T-helper 2 cell treated with Interferon-gamma antibody and Interleukin-4, amounts not matched to agents 100 ng/mL and 5 ng/mL, for 36 hours (primary cell): ENCODE measurements around the gene TESK2. TPM values are rescaled to one million over a fixed set of nuclear protein-coding genes. Genes with fewer than 3 reads are reported as not detected.
"Not testable (repeated sequence)": the region's sequence is repeated elsewhere in the genome, so short reads cannot be mapped to it uniquely, and the experiment has no call there.

Experiments used
- intact Hi-C: fragments of 100-400 bp; cut with micrococcal nuclease; formaldehyde crosslinking; loops from one replicate; pipeline ENCODE4 v1.15.1; 2023
- total RNA-seq: library from RNA; stranded (reverse); gene quantifications from 2 replicates; pipeline ENCODE4 v1.2.3, GENCODE V29; 2022

Gene TESK2, protein sequence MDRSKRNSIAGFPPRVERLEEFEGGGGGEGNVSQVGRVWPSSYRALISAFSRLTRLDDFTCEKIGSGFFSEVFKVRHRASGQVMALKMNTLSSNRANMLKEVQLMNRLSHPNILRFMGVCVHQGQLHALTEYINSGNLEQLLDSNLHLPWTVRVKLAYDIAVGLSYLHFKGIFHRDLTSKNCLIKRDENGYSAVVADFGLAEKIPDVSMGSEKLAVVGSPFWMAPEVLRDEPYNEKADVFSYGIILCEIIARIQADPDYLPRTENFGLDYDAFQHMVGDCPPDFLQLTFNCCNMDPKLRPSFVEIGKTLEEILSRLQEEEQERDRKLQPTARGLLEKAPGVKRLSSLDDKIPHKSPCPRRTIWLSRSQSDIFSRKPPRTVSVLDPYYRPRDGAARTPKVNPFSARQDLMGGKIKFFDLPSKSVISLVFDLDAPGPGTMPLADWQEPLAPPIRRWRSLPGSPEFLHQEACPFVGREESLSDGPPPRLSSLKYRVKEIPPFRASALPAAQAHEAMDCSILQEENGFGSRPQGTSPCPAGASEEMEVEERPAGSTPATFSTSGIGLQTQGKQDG
- 1.7 and 2.0 TPM in 2 replicates for total RNA-seq

DNA sequence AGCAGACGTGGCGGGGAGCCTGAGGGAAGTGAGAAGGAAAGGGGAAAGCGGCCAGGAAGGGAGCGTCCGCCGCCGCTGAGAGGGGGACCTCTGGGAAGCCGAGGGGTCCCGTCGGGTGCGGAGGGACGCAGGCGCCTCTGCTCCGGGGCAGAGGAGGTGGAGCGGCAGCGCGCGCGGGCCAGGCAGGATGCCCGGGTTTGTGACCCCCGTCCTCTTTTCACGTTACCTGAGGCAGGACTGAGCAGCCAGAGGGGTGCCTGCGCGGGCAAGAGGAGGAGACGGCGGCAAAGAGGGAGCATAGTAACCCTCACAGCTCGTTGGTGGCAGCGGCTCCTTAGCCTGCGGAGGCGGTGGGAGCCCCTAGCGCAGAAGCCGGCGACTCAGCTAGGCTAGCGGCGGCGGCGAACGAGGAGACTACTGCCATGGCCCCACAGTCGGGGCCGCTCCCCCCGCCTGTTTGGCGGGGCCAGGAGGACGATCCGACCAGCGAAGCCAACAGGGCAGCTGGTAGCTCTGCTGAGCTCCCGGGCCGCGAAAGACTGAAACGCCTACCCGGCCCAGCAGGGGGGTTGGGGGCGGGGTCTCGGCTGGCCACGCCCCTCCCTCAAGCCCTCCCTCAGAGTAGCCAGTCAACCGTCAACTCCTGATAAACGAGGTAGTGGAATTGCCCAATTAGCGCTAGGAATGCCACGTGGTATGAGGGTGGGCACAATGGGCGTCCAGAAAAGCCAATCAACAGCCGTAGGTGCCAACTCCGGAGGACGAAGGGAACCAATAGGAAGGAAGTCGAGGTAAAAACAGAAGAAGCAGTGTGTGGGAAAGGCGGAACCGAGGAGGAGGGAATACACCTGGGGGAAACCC lies at the start of gene TESK2:
Gene TESK2, minus strand, starts transcription at position 538 of the 861 bp plus-strand sequence. CDS start 33,378 bp downstream, outside the sequence.
- intact Hi-C loops = loop anchor here (1.0 to 10.0 kb wide), 9 partner anchors 9 to 756 kb away; partner anchors contain the start of genes CCDC163, EIF2B3, GPBP1L1 and KIF2C

DNA sequence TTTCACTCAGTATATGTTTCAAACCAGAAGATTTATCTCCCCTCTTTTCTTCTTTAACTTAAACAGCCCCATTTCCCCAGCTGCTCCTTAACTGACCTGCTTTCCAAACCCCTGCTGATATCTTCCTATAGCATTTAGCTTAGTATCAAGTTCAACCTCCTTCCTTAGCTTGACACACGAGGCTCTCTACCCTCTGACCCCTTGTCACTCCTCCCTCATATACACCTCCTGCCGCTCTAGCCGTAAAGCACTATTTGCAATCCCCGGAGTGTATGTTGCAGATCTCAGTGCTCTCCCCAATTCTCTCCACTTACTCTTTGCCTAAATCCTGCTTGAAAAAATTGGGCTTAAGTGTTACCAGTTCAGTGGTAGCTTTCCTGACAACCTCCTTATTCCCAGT lies 45.9 kb upstream of the TESK2 start:
- intact Hi-C loops = no loop called here

DNA sequence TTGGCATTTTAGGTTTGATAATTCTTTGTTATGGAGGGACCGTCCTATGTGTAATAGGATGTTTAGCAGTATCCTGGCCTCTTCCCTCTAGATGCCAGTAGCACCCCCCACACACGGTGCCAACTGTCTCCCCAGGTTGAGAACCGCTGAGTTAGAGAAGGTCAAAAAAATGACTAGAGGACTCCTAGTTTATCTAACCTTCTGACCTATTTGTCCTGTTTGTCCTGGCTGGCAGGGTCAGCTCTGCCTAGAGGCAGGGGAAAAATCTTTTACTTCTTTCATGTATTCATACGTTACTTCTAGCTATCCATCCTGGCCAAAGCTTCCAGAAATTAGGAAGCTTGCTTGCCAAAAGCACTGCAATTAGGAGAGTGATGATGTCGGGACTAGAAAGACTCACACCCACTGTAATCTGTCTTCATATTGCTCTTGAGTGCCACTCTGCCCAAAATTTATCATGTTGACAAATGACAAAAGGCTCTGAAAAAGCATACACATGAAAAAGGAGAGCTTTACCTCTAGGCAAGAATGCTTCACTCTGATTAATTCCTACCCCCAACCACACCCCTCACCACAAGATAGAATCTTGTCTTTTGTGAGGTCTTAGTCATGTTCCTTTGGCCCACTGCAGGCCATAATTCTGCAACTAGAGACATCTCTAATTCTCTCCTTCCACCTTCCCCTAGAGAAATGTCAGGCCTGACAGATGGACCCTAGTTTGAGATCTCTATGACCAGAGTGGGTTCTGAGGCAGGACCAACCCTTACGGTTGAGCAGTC lies 45.2 kb upstream of the TESK2 start:
- intact Hi-C loops = no loop called here

DNA sequence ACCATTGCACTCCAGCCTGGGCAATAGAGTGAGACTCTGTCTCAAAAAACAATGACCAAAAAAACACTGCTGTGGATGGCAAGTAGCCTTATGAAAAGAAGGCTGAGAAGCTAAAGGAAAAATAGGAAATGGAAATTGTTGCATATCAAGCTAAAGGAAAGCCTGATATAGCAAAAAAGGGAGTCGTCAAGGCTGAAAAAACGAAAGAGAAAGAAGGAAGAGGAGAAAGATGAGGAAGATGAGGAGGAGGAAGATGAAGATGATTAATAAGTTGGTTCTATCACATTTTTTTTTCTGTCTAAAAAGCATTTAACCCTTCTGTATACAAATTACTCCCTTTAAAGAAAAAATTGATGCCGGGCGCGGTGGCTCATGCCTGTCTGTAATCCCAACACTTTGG lies 40.9 kb upstream of the TESK2 start:
- intact Hi-C loops = no loop called here

DNA sequence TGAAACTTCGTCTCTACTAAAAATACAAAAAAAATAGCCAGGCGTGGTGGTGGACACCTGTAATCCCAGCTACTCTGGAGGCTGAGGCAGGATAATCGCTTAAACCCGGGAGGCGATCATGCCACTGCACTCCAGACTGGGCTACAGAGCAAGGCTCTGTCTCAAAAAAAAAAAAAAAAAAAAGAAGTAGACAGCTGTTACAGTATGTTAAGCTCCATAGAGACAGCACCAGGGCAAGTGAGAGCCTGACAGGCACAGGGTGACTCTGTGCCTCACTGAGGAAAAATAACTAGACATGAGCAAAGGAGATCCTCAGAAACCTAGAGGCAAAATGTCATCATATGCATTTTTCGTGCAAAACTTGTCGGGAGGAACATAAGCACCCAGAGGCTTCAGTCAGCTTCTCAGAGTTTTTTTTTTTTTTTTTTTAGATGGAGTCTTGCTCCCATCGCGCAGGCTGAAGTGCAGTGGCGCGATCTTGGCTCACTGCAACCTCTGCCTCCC lies 39.7 kb upstream of the TESK2 start:
- intact Hi-C loops = no loop called here

DNA sequence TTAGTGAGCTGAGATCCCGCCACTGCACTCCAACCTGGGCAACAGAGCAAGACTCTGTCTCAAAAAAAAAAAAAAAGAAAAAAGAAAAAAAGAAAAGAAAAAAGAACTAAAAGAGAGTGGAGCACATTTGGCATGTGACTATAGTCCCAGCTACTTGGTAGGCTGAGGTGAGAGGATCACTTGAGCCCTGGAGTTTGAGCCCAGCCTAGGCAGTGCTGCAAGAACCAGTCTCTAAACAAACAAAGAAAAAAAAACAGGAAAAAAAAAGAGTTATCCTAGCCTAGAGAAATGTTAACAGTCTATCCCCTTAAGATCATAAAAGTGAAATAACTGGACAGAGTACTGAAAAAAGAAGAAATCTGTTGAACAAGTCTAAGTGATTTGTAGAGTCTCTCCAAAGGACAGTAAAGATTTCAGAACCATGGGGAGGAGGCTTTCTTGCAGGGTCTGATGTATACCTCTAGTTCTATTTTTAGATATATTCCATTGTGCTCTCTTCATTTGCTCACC lies 35.2 kb upstream of the TESK2 start:
- intact Hi-C loops = no loop called here

DNA sequence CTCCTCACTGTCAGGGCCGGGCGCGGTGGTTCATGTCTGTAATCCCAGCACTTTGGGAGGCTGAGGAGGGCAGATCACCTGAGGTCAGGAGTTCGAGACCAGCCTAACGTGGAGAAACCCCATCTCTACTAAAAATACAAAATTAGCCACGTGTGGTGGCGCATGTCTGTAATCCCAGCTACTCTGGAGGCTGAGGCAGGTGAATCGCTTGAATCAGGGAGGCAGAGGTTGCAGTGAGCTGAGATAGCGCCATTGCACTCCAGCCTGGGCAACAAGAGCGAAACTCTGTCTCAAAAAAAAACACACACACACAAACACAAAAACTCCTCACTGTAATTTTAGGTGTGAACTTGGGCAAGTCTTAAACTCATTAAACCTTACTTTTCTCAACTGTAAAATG lies 33.0 kb upstream of the TESK2 start:
- intact Hi-C loops = not testable (repeated sequence)

DNA sequence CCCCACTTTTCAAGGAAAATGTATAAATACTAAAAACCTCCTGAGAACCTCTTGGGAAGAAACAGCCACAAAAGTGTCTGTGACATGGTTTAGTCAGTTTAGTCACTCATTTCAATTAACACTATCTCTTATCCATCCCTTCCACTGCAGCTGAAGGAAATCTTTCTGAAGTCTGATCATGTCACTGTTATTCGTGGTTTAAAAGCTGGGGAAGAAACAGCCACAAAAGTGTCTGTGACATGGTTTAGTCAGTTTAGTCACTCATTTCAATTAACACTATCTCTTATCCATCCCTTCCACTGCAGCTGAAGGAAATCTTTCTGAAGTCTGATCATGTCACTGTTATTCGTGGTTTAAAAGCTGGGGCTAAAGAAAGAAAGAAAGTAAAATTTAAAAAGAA lies 32.6 kb upstream of the TESK2 start:
- intact Hi-C loops = not testable (repeated sequence)

DNA sequence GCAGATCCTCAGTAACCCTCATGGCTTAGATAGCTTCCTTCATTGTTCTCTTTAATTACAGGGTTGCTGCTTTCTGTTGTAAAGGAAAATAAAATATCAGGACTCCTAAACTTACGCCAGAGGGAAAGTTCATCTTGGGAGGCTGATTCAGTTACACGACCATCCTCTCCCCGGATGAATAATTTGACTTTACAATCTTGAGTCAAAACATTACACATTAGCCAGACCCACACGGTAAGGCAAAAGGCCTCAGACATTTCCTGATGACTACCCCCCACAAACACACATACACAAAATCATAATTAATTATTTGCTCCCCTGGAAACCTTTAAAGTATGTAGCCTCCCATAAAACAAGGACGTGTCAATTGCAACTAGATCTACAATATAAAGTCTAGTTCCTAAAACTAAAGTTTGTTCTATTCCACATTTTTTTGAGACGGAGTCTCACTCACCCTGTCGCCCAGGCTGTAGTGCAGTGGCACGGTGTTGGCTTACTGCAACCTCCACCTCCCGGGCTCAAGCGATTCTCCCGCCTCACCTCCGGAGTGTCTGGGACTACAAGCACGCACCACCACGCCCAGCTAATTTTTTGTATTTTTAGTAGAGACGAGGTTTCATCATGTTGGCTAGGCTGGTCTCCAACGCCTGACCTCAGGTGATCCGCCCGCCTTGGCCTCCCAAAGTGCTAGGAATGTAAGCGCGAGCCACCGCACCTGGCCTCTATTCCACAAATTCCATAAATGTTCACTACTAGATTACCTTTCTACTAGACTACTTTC lies 31.6 kb upstream of the TESK2 start:
- intact Hi-C loops = no loop called here

DNA sequence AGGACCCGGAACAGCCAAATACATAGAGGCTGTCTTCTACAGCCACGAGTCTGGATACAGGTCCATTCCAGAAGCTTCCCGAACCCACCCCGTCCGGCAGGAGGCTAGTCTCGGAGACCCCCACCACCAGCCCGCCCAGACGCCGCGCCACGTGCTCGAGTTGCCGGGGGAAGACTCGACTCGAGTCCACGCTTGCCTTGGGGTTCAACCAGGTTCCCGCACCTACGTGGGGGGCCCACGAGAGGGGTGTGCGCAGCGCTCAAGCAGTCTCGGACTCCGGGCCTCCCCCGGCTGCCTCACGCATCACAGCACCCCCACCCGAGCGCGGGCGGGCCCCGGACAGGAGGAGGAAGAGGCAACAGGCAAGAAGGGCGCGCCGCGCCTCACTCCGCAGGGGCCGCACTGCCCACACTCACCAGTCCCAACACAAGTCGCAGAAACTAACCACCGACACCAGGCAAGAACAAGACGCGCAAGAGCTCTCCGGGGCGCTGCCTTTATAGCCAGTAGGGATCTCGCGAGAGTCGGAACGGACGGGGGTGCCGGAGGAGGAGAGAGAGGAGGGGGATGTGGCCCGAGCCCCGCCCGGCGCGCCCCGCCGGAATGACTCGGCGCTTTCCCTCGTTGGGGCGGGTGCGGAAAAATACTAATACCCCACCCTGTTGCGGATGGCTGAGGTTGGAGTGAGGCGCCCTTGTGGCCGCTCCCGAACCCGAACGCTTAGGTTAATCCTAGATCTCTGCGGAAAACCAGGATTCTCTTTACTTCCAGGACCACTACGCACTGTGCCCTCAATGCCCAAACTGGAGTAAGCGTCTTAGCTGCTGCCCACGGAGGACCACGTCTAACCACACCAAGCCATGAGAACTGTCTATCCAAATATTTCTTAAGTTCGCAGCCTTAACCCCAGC lies 30.7 kb upstream of the TESK2 start, which contains the start of gene PRDX1:
Gene PRDX1, minus strand, starts transcription at position 472 of the 911 bp plus-strand sequence. CDS start 2,841 bp downstream, outside the sequence.
- intact Hi-C loops = loop anchor here (1.0 to 2.0 kb wide), 6 partner anchors 21 to 218 kb away; partner anchors contain the start of genes CCDC163, GPBP1L1, MMACHC and NASP

DNA sequence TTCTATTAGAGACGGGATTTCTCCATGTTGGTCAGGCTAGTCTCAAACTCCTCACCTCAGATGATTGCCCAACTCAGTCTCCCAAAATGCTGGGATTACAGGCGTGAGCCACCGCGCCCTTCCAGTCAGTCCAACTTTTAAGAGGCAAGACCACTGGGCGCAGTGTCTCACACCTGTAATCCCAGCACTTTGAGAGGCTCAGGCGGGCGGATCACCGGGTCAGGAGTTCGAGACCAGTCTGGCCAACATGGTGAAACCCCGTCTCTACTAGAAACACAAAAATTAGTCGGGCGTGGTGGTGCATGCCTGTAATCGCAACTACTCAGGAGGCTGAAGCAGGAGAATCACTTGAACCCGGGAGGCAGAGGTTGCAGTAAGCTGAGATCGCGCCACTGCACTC lies 28.8 kb upstream of the TESK2 start:
- intact Hi-C loops = loop anchor here (2.0 kb wide), 2 partner anchors 51 to 167 kb away; partner anchors contain the start of gene GPBP1L1

DNA sequence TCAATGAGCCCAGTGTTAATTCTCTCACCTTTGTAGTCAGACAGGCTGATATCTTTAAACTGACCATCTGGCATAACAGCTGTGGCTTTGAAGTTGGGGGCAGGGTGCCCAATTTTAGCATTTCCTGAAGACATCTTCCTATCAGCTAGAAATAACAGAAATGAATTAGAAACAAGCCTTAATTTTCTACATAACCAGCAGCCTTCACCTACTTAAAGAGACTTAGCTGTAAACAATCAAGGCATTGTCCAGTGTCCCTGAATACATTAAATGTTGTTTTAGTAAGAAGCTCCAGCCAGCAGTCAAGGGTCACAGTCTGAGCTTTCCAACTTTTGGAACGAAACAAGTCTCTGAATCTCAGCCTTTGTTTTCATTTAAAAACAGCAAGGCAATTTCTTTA lies 27.9 kb upstream of the TESK2 start:
- intact Hi-C loops = no loop called here

DNA sequence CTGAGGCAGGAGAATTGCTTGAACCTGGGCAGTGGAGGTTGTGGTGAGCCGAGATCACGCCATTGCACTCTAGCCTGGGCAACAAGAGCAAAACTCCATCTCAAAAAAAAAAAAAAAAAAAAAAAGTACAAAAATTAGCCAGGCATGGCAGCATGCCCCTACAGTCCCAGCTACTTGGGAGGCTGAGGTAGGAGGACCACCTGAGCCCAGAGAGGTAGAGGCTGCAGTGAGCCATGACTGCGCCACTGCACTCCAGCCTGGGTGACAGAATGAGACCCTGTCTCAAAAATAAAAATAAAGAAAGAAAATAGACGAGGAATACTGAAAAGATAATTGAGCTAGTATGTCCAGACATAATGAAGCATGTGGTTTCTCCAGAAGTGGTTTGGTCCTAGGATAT lies 27.4 kb upstream of the TESK2 start:
- intact Hi-C loops = not testable (repeated sequence)

DNA sequence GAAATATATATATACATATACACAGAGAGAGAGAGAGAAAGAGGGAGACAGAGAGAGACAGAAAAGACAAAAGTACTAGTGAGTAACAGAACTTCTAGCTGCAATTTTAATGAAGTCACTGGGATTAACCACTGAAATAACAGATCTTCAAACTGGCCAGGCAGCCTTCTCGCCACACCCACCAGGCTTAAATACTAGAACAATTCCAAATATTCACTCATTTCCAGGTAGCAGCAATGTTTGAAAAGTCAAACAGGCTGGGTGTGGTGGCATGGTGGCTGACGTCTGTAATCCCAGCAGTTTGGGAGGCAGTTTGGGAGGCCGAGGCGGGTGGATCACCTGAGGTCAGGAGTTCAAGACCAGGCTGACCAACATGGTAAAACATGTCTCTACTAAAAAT lies 25.5 kb upstream of the TESK2 start:
- intact Hi-C loops = no loop called here

DNA sequence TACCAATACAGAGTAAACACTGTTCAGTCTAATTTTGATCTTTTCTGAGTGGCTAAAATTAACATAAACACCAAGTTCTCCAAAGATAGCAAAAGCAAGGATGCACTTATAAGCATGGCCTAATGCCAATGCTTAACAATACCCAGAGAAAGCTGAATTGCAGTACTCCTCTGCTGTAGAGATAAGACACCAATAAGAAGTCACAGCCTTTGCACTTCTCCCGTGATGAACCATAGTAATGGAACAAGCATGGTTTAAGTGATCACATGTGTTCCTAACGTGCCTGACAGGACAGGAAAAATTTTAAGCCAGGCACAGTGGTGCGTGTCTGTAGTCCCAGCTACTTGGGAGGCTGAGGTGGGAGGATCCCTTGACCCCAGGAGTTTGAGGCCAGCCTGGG lies 25.1 kb upstream of the TESK2 start:
- intact Hi-C loops = no loop called here

DNA sequence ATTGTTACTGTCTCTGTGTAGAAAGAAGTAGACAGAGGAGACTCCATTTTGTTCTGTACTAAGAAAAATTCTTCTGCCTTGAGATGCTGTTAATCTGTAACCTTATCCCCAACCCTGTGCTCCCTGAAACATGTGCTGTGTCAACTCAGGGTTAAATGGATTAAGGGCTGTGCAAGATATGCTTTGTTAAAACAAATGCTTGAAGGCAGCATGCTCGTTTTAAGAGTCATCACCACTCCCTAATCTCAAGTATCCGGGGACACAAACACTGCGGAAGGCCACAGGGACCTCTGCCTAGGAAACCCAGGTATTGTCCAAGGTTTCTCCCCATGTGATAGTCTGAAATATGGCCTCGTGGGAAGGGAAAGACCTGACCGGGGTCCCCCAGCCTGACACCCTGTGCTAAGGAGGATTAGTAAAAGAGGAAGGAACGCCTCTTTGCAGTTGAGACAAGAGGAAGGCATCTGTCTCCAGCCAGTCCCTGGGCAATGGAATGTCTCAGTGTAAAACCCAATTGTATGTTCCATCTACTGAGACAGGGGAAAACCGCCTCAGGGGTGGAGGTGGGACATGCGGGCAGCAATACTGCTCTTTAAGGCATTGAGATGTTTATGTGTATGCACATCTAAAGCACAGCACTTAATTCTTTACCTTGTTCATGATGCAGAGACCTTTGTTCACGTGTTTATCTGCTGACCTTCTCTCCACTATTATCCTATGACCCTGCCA lies 22.7 kb upstream of the TESK2 start:
- intact Hi-C loops = not testable (repeated sequence)

DNA sequence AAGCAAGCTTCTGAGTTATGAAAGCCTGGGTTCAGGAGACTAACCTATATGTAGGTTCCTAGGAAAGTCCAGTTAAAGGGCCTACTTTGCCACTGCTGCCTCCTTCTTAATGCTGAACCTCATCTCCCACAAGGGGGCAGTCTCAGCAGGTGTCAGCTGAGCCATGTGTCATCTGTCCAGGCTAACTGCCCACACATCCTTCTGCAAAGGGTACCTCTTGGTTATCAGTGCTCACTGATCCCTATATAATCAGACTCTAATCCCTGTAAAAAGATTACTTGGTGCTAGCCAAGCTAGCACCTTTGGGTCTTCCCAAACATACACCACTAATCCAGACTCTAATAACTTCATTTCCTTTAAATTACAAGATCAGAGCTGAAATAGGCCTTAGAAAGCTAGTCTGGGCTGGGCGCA lies 21.7 kb upstream of the TESK2 start:
- intact Hi-C loops = loop anchor here (1.0 kb wide), 1 partner anchor 58 kb away; no protein-coding TSS in a partner anchor
